GM12891 (cell line): ENCODE measurements around the gene CENPC.

Experiments used
- PAX5 ChIP-seq: IDR thresholded peaks from 2 replicates; pipeline ENCODE4 v1.6.1; 2011; ENCODE audit warnings: low read length, moderate library complexity, mild to moderate bottlenecking; ENCODE audit not compliant: insufficient read depth, severe bottlenecking
- POLR2A ChIP-seq: IDR thresholded peaks from 2 replicates; pipeline ENCODE4 v1.6.1; 2011; ENCODE audit warnings: low read depth, low read length, control low read depth
- POLR2AphosphoS5 ChIP-seq: IDR thresholded peaks from 2 replicates; pipeline ENCODE4 v1.6.1; 2011; ENCODE audit warnings: low read depth, low read length, control low read depth
- SPI1 ChIP-seq: IDR thresholded peaks from 2 replicates; pipeline ENCODE4 v1.6.1; 2011; ENCODE audit warnings: low read depth, low read length, control low read depth
- TAF1 ChIP-seq: IDR thresholded peaks from 2 replicates; pipeline ENCODE4 v1.6.1; 2011; ENCODE audit warnings: low read depth, low read length, control low read depth

DNA sequence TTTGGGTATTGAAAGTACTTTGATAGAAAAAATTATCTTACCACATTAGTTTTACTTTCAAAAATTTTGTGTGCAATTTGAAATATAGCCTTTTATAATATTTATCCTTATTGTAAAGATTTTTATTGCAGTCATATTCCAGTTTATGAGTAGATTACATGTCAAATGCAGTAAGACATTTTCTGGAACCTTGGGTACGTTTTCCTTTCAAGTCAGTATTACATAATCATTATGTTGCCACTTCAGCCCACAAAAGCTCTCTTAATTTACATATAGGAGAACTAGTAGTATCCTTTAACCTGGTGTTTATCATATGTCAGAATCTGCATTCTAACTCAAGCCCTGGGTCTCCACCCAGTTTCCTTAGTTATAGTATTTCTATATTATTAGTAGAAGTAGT is 98.5 kb downstream of the CENPC start:
- no peak for TF ChIP-seq POLR2AphosphoS5
- TF ChIP-seq POLR2A = no peak
- no peak for TF ChIP-seq TAF1
- no peak for TF ChIP-seq PAX5
- TF ChIP-seq SPI1 = no peak
